Measurements from ENCODE around the gene SYCE3. TPM values are rescaled to one million over a fixed set of nuclear protein-coding genes. Genes with fewer than 3 reads are reported as not detected.

Gene SYCE3
- total RNA-seq, 2 donors from 2014 or later, result not detected

- H3K9me3 ChIP-seq, result no peaks in the 10 kb centered on the region
- H3K27me3 ChIP-seq, result no peaks in the 10 kb centered on the region
- H3K36me3 ChIP-seq, result peaks cover 75% of the 10 kb centered on the region
- TF ChIP-seq, protein P1, sequence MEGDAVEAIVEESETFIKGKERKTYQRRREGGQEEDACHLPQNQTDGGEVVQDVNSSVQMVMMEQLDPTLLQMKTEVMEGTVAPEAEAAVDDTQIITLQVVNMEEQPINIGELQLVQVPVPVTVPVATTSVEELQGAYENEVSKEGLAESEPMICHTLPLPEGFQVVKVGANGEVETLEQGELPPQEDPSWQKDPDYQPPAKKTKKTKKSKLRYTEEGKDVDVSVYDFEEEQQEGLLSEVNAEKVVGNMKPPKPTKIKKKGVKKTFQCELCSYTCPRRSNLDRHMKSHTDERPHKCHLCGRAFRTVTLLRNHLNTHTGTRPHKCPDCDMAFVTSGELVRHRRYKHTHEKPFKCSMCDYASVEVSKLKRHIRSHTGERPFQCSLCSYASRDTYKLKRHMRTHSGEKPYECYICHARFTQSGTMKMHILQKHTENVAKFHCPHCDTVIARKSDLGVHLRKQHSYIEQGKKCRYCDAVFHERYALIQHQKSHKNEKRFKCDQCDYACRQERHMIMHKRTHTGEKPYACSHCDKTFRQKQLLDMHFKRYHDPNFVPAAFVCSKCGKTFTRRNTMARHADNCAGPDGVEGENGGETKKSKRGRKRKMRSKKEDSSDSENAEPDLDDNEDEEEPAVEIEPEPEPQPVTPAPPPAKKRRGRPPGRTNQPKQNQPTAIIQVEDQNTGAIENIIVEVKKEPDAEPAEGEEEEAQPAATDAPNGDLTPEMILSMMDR (IDR thresholded peaks at IDR 0.05), result no peak
- peaks cover 0 to 5% of the 10 kb centered on the region in 2 donors for H3K4me1 ChIP-seq
- H3K4me3 ChIP-seq, result no peak overlapping the region
- H3K27ac ChIP-seq, result no peak overlapping the region
- DNase-seq (ENCODE audit: low spot score), result no peak
These were observed 43.6 kb downstream of the SYCE3 start for GRCh38 chr22:50519151-50519550.

GRCh38 chr22:50518606-50519005, 44.1 kb downstream of the SYCE3 start:
- Histone ChIP-seq H3K27me3 (no peaks in the 10 kb centered on the region), H3K27ac (no peak overlapping the region), H3K4me1 (no peaks in the 10 kb centered on the region), H3K36me3 (peaks cover 70% of the 10 kb centered on the region), H3K9me3 (no peaks in the 10 kb centered on the region), H3K4me3 (no peak overlapping the region)
- DNase-seq (ENCODE audit: low spot score), result no peak
- TF ChIP-seq, protein P1 (IDR thresholded peaks at IDR 0.05), result no peak

- peaks cover 61% of the 10 kb centered on the region for H3K36me3 ChIP-seq
- no peak for DNase-seq (ENCODE audit: low spot score)
- no peaks in the 10 kb centered on the region for H3K4me1 ChIP-seq
These were observed 45.0 kb downstream of the SYCE3 start for GRCh38 chr22:50517495-50518260.

DNA sequence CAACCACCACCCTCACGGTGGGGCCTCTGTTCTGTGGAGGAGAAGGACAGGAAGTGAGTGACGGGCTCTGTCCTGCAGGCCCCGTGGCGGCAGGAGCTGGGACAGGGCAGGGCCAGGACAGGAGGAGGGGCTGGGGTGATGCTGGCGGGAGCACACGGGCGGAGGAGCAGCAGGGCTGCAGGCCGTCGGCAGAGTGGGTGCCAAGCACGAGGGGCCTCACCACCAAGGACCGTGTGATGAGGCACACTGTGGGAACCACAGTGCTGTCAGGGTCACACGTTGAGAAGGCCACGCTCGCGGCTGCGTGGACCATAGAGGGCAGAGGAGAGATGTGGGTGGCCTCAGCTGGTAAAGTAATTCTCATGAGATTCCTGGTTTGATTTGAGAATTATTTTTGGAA, 45.8 kb downstream of the SYCE3 start:
- peaks cover 53% of the 10 kb centered on the region for H3K36me3 ChIP-seq
- H3K4me1 ChIP-seq, result no peaks in the 10 kb centered on the region
- TF ChIP-seq, protein P1 (IDR thresholded peaks at IDR 0.05), result no peak
- DNase-seq (ENCODE audit: low spot score), result no peak
- no peak overlapping the region for H3K4me3 ChIP-seq
- no peak overlapping the region for H3K27ac ChIP-seq
- H3K27me3 ChIP-seq, result no peaks in the 10 kb centered on the region
- no peaks in the 10 kb centered on the region for H3K9me3 ChIP-seq

More at GRCh38 chr22:50517495-50518260, 45.0 kb downstream of the SYCE3 start:
- TF ChIP-seq, protein P1 (IDR thresholded peaks at IDR 0.05), result no peak
- H3K4me3 ChIP-seq, result no peak overlapping the region
- H3K9me3 ChIP-seq, result no peaks in the 10 kb centered on the region
- H3K27ac ChIP-seq, result no peak overlapping the region
- H3K27me3 ChIP-seq, result no peaks in the 10 kb centered on the region

- DNase-seq (ENCODE audit: low spot score), result no peak
- Histone ChIP-seq H3K4me3 (no peak overlapping the region), H3K4me1 (no peaks in the 10 kb centered on the region), H3K27me3 (no peaks in the 10 kb centered on the region), H3K9me3 (no peaks in the 10 kb centered on the region), H3K36me3 (peaks cover 47% of the 10 kb centered on the region), H3K27ac (no peak overlapping the region)
- TF ChIP-seq, protein P1 (IDR thresholded peaks at IDR 0.05), result no peak
These were observed 46.7 kb downstream of the SYCE3 start for GRCh38 chr22:50516068-50516467.

DNA sequence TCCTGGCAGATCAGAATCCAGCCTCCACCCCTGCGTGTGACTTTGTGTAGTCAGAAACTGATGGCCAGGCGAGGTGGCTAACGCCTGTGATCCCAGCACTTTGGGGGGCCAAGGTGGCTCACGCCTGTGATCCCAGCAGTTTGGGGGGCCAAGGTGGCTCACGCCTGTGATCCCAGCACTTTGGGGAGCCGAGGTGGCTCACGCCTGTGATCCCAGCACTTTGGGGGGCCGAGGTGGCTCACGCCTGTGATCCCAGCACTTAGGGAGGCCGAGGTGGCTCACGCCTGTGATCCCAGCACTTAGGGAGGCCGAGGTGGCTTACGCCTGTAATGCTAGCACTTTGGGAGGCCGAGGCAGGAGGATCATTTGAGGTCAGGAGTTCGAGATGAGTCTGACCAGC, 49.5 kb downstream of the SYCE3 start:
- Histone ChIP-seq H3K4me3 (no peak overlapping the region), H3K27ac (no peak overlapping the region), H3K27me3 (no peaks in the 10 kb centered on the region), H3K9me3 (no peaks in the 10 kb centered on the region), H3K36me3 (peaks cover 21% of the 10 kb centered on the region), H3K4me1 (peaks cover 0 to 14% of the 10 kb centered on the region in 2 donors)
- TF ChIP-seq, protein P1 (IDR thresholded peaks at IDR 0.05), result no peak
- DNase-seq (ENCODE audit: low spot score), result no peak

Data from right atrium auricular region (tissue), 2 donors.